K562 (cell line): ENCODE measurements around the gene PBXIP1. TPM values are rescaled to one million over a fixed set of nuclear protein-coding genes. Genes with fewer than 3 reads are reported as not detected.

Experiments used
- BCOR ChIP-seq: fragments of 450-650 bp; IDR thresholded peaks from 2 replicates; pipeline ENCODE4 v1.6.1; 2016
- BMI1 ChIP-seq: fragments of 150-350 bp; IDR thresholded peaks from 2 replicates; pipeline ENCODE4 v1.6.1; 2014; ENCODE audit warnings: low read length
- ELF1 ChIP-seq: fragments of 200-800 bp; sonication (Bioruptor generic); IDR thresholded peaks from 2 replicates; pipeline ENCODE4 v1.6.1; 2016; ENCODE audit warnings: missing genetic modification characterization, missing compliant biosample characterization
- ELK3 ChIP-seq: fragments of 450-650 bp; formaldehyde crosslinking; IDR thresholded peaks from 2 replicates; pipeline ENCODE4 v1.4.0; 2020; ENCODE audit warnings: mild to moderate bottlenecking
- KDM4B ChIP-seq, 2 experiments: fragments of 450-650 bp in 1 of 2; sonication (generic) in 1 of 2; IDR thresholded peaks; 2 replicates each; pipeline ENCODE4 v1.6.1; 2016 to 2017; ENCODE audit warnings: borderline replicate concordance in 2 of 2, antibody characterized with exemption in 1 of 2, low read depth in 1 of 2, mild to moderate bottlenecking in 1 of 2
- MYNN ChIP-seq, 2 experiments: sonication (generic); formaldehyde crosslinking in 1 of 2; IDR thresholded peaks; 2 replicates each; pipeline versions ENCODE4 v1.5.0 to v1.6.1; 2016 to 2020; ENCODE audit warnings: antibody characterized with exemption in 1 of 2, missing genetic modification reagents in 1 of 2
- NFRKB ChIP-seq: fragments of 450-650 bp; IDR thresholded peaks from 2 replicates; pipeline ENCODE4 v1.6.1; 2016; ENCODE audit warnings: low read depth
- NRF1 ChIP-seq, 2 experiments: fragments of 450-650 bp; IDR thresholded peaks in 1 of 2; conservative IDR thresholded peaks in 1 of 2; 2 replicates each; pipeline ENCODE4 v1.6.1; 2014; ENCODE audit warnings: mild to moderate bottlenecking in 2 of 2
- RBBP5 ChIP-seq: fragments of 200-600 bp; sonication (generic); IDR thresholded peaks from 2 replicates; pipeline ENCODE4 v1.6.1; 2012; ENCODE audit warnings: borderline replicate concordance, mild to moderate bottlenecking, low read length, control low read depth, inconsistent platforms; ENCODE audit not compliant: insufficient read depth, poor library complexity, severe bottlenecking
- RNF219 ChIP-seq: fragments of 250-450 bp; sonication (Bioruptor Pico); IDR thresholded peaks from 2 replicates; pipeline ENCODE4 v1.5.0; 2022; ENCODE audit warnings: mild to moderate bottlenecking
- SP1 ChIP-seq: sonication (generic); formaldehyde crosslinking; IDR thresholded peaks from 2 replicates; pipeline ENCODE4 v1.8.1; 2022; ENCODE audit warnings: mild to moderate bottlenecking, missing genetic modification reagents
- SRSF7 ChIP-seq: fragments of 200-400 bp; formaldehyde crosslinking; optimal IDR thresholded peaks from 2 replicates; pipeline ENCODE3; 2017; ENCODE audit warnings: mild to moderate bottlenecking, low read depth, low read length
- SUPT5H ChIP-seq: fragments of 450-650 bp; IDR thresholded peaks from 2 replicates; pipeline ENCODE4 v1.6.1; 2016
- ZNF282 ChIP-seq: sonication (generic); formaldehyde crosslinking; IDR thresholded peaks from 2 replicates; pipeline ENCODE4 v1.8.1; 2023; ENCODE audit warnings: missing genetic modification reagents
- ZNF707 ChIP-seq: fragments of 250-450 bp; sonication (Bioruptor Pico); conservative IDR thresholded peaks from 2 replicates; pipeline ENCODE4 v1.8.0; 2022; ENCODE audit warnings: inconsistent platforms, mild to moderate bottlenecking, moderate library complexity
- ZNF79 ChIP-seq: fragments of 250-450 bp; sonication (Bioruptor Pico); IDR thresholded peaks from 2 replicates; pipeline ENCODE4 v1.4.0; 2020; ENCODE audit warnings: low read depth, mild to moderate bottlenecking, moderate library complexity
- polyA plus RNA-seq, 8 experiments: library from polyadenylated mRNA; depleted of rRNA in 4 of 8; stranded (reverse) in 5 of 8; unstranded in 3 of 8; fragments of >200 nt; fragmentation: Nextera tagmentation in 2 of 8; fragmentation: Illumina TruSeq in 1 of 8; extraction: Ambion mirVana in 2 of 8; extraction: Trizol in 1 of 8; gene quantifications; 2 replicates each; pipeline versions ENCODE4 v1.2.1 to v1.2.3, GENCODE V29; 2011 to 2014; ENCODE audit warnings: inconsistent platforms in 1 of 8, missing spikeins in 1 of 8
- total RNA-seq, 7 experiments: library from RNA; depleted of rRNA in 6 of 7; stranded (reverse); fragments of >200 nt in 6 of 7; fragmentation: Illumina TruSeq in 2 of 7; extraction: Trizol in 2 of 7; gene quantifications; 2 replicates each; pipeline versions ENCODE4 v1.2.1 to v1.2.3, GENCODE V29; 2011 to 2021; ENCODE audit warnings: low replicate concordance in 1 of 7
- TF ChIP-seq, protein P1 (sequence below): sonication (generic); formaldehyde crosslinking; IDR thresholded peaks from 2 replicates; pipeline ENCODE4 v1.8.0; 2022; ENCODE audit warnings: mild to moderate bottlenecking, missing genetic modification reagents
- TF ChIP-seq, protein P2 (sequence below): sonication (generic); formaldehyde crosslinking; IDR thresholded peaks from 2 replicates; pipeline ENCODE4 v1.9.0; 2022; ENCODE audit warnings: mild to moderate bottlenecking, missing genetic modification reagents
- TF ChIP-seq, protein P3 (sequence below): fragments of 200-800 bp; sonication (Bioruptor generic); IDR thresholded peaks from 2 replicates; pipeline ENCODE4 v1.6.1; 2017; ENCODE audit warnings: missing genetic modification characterization, missing compliant biosample characterization

PBXIP1 gene
- total and polyA plus RNA-seq, 9 of the 15 experiments (the other 6 are each of a cell fraction or from before 2014, with no cell fraction given): 0.13 to 8.3 (median 5.8) TPM

DNA sequence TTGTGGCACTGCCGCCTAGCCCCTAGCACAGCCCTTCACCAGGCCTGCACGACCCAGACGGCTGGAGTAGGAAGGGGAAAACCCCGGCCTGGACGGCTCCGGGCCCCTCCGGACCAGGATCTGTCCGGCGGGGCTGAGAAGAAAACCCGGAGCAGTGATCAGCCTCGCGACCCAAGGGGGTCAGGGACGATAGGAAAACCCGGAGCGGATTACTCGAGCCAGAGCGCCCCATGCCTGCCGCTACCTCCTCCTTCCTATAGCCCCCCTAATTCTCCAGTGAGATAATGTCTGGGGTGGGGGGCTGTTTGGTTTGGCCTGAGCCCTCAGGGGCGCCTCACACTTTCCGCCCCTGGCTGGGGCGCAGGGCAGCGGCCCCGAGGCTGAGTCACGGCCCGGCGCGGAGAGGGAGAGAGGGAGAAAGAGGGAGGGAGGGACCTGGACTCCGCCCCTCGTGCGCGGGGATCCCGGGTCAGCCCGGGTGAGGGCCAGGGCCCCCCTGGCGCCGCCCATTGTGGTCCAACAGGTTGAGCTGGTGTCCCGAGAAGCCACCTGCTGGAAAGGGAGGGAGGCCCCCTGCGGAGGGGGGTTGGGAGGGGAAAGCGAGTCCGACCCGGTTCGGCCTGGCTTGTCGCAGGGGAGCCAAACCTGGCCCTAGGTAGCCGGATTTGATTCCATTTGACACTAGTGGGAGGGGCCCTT is 45.0 kb upstream of the PBXIP1 start (continued):
- TF ChIP-seq, protein P1, sequence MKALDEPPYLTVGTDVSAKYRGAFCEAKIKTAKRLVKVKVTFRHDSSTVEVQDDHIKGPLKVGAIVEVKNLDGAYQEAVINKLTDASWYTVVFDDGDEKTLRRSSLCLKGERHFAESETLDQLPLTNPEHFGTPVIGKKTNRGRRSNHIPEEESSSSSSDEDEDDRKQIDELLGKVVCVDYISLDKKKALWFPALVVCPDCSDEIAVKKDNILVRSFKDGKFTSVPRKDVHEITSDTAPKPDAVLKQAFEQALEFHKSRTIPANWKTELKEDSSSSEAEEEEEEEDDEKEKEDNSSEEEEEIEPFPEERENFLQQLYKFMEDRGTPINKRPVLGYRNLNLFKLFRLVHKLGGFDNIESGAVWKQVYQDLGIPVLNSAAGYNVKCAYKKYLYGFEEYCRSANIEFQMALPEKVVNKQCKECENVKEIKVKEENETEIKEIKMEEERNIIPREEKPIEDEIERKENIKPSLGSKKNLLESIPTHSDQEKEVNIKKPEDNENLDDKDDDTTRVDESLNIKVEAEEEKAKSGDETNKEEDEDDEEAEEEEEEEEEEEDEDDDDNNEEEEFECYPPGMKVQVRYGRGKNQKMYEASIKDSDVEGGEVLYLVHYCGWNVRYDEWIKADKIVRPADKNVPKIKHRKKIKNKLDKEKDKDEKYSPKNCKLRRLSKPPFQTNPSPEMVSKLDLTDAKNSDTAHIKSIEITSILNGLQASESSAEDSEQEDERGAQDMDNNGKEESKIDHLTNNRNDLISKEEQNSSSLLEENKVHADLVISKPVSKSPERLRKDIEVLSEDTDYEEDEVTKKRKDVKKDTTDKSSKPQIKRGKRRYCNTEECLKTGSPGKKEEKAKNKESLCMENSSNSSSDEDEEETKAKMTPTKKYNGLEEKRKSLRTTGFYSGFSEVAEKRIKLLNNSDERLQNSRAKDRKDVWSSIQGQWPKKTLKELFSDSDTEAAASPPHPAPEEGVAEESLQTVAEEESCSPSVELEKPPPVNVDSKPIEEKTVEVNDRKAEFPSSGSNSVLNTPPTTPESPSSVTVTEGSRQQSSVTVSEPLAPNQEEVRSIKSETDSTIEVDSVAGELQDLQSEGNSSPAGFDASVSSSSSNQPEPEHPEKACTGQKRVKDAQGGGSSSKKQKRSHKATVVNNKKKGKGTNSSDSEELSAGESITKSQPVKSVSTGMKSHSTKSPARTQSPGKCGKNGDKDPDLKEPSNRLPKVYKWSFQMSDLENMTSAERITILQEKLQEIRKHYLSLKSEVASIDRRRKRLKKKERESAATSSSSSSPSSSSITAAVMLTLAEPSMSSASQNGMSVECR (CRISPR knock-in tag): peak; percentile 83
- TF ChIP-seq MYNN (IDR thresholded peaks at IDR 0.05) (no peak), MYNN (CRISPR knock-in tag; IDR thresholded peaks at IDR 0.05) (no peak), ELK3 (no peak), NFRKB (peak; percentile 84), ELF1 (tag) (no peak; the same call in 1 of the 2 replicates), NRF1 (conservative IDR thresholded peaks at IDR 0.05 in 1 of 2, IDR thresholded peaks at IDR 0.05 in 1 of 2) (peak; percentile 85 to 88), RBBP5 (peak; percentile 45), BMI1 (no peak), ZNF707 (CRISPR knock-in tag) (no peak), SP1 (peak; percentile 89), RNF219 (CRISPR knock-in tag) (no peak), BCOR (0 out of 2 replicates have a peak, but pooled peaks have one; percentile 16), ZNF282 (CRISPR knock-in tag) (no peak), KDM4B (IDR thresholded peaks at IDR 0.05; ENCODE audit: borderline replicate concordance in 2 of 2, low read depth in 1 of 2) (peak in 1 of 2 experiments; percentile 85; a peak in 2 of 4 replicates), SRSF7 (no peak), SUPT5H (peak; percentile 67), ZNF79 (no peak)
- TF ChIP-seq, protein P2, sequence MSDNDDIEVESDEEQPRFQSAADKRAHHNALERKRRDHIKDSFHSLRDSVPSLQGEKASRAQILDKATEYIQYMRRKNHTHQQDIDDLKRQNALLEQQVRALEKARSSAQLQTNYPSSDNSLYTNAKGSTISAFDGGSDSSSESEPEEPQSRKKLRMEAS (CRISPR knock-in tag): peak; percentile 69
- TF ChIP-seq, protein P3, sequence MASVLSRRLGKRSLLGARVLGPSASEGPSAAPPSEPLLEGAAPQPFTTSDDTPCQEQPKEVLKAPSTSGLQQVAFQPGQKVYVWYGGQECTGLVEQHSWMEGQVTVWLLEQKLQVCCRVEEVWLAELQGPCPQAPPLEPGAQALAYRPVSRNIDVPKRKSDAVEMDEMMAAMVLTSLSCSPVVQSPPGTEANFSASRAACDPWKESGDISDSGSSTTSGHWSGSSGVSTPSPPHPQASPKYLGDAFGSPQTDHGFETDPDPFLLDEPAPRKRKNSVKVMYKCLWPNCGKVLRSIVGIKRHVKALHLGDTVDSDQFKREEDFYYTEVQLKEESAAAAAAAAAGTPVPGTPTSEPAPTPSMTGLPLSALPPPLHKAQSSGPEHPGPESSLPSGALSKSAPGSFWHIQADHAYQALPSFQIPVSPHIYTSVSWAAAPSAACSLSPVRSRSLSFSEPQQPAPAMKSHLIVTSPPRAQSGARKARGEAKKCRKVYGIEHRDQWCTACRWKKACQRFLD: no peak
